Ishikawa (cell line): ENCODE measurements around the gene ADGRF1.

Experiments
- RAD21 ChIP-seq: IDR thresholded peaks from 2 replicates; pipeline ENCODE4 v1.6.1; 2012; ENCODE audit warnings: low read depth
- YY1 ChIP-seq: IDR thresholded peaks from 2 replicates; pipeline ENCODE4 v1.6.1; 2012; ENCODE audit warnings: low read depth

GRCh38 chr6:47028835-47029360, 13.2 kb downstream of the ADGRF1 start:
- TF ChIP-seq RAD21 (no peak), YY1 (no peak)
